ENCODE results near the gene FHIT.

The FHIT gene

GRCh38 chr3:60055765-60056164 lies 1195.5 kb downstream of the FHIT start:
- Histone ChIP-seq H3K27me3 (ENCODE audit: control insufficient read depth, insufficient read depth, low read length) (no peaks in the 10 kb centered on the region), H3K9ac (ENCODE audit: low read length) (no peak overlapping the region), H3K9me3 (ENCODE audit: control insufficient read depth, insufficient read depth, low read depth, low read length) (peaks cover 8% of the 10 kb centered on the region; the same call in 1 of the 2 replicates), H3K4me1 (ENCODE audit: control insufficient read depth, insufficient read depth, low read length) (no peaks in the 10 kb centered on the region), H3K27ac (ENCODE audit: low read depth, low read length) (no peak overlapping the region), H3K36me3 (ENCODE audit: control insufficient read depth, insufficient read depth, low read length) (no peaks in the 10 kb centered on the region), H3K4me3 (ENCODE audit: low read depth, low read length) (no peak overlapping the region)

GRCh38 chr3:60053526-60054265 lies 1197.6 kb downstream of the FHIT start:
- Histone ChIP-seq H3K4me1 (ENCODE audit: control insufficient read depth, insufficient read depth, low read length) (no peaks in the 10 kb centered on the region), H3K36me3 (ENCODE audit: control insufficient read depth, insufficient read depth, low read length) (no peaks in the 10 kb centered on the region), H3K4me3 (ENCODE audit: low read depth, low read length) (no peak overlapping the region), H3K9ac (ENCODE audit: low read length) (no peak overlapping the region), H3K27me3 (ENCODE audit: control insufficient read depth, insufficient read depth, low read length) (no peaks in the 10 kb centered on the region), H3K27ac (ENCODE audit: low read depth, low read length) (no peak overlapping the region), H3K9me3 (ENCODE audit: control insufficient read depth, insufficient read depth, low read depth, low read length) (peaks cover 8% of the 10 kb centered on the region; the same call in 1 of the 2 replicates)

- no peaks in the 10 kb centered on the region for H3K4me1 ChIP-seq (ENCODE audit: control insufficient read depth, insufficient read depth, low read length)
- no peak overlapping the region for H3K27ac ChIP-seq (ENCODE audit: low read depth, low read length)
- 0 out of 2 replicates have a peak, but pooled peaks cover 7% of the 10 kb centered on the region for H3K9me3 ChIP-seq (ENCODE audit: control insufficient read depth, insufficient read depth, low read depth, low read length)
- H3K4me3 ChIP-seq (ENCODE audit: low read depth, low read length): no peak overlapping the region
- H3K9ac ChIP-seq (ENCODE audit: low read length): no peak overlapping the region
- H3K36me3 ChIP-seq (ENCODE audit: control insufficient read depth, insufficient read depth, low read length): no peaks in the 10 kb centered on the region
- H3K27me3 ChIP-seq (ENCODE audit: control insufficient read depth, insufficient read depth, low read length): no peaks in the 10 kb centered on the region
Measured at GRCh38 chr3:60048447-60048848, 1202.8 kb downstream of the FHIT start.

- Histone ChIP-seq H3K9ac (ENCODE audit: low read length) (no peak overlapping the region), H3K27me3 (ENCODE audit: control insufficient read depth, insufficient read depth, low read length) (no peaks in the 10 kb centered on the region), H3K4me3 (ENCODE audit: low read depth, low read length) (no peak overlapping the region), H3K36me3 (ENCODE audit: control insufficient read depth, insufficient read depth, low read length) (no peaks in the 10 kb centered on the region), H3K27ac (ENCODE audit: low read depth, low read length) (no peak overlapping the region), H3K4me1 (ENCODE audit: control insufficient read depth, insufficient read depth, low read length) (no peaks in the 10 kb centered on the region), H3K9me3 (ENCODE audit: control insufficient read depth, insufficient read depth, low read depth, low read length) (0 out of 2 replicates have a peak, but pooled peaks cover 7% of the 10 kb centered on the region)
Measured at GRCh38 chr3:60047426-60048200, 1203.6 kb downstream of the FHIT start.

GRCh38 chr3:60046210-60046609 lies 1205.0 kb downstream of the FHIT start:
- Histone ChIP-seq H3K4me3 (ENCODE audit: low read depth, low read length) (no peak overlapping the region), H3K27me3 (ENCODE audit: control insufficient read depth, insufficient read depth, low read length) (no peaks in the 10 kb centered on the region), H3K9ac (ENCODE audit: low read length) (no peak overlapping the region), H3K4me1 (ENCODE audit: control insufficient read depth, insufficient read depth, low read length) (no peaks in the 10 kb centered on the region), H3K36me3 (ENCODE audit: control insufficient read depth, insufficient read depth, low read length) (no peaks in the 10 kb centered on the region), H3K27ac (ENCODE audit: low read depth, low read length) (no peak overlapping the region), H3K9me3 (ENCODE audit: control insufficient read depth, insufficient read depth, low read depth, low read length) (0 out of 2 replicates have a peak, but pooled peaks cover 7% of the 10 kb centered on the region)

- Histone ChIP-seq H3K27ac (ENCODE audit: low read depth, low read length) (no peak overlapping the region), H3K9me3 (ENCODE audit: control insufficient read depth, insufficient read depth, low read depth, low read length) (0 out of 2 replicates have a peak, but pooled peaks cover 7% of the 10 kb centered on the region), H3K27me3 (ENCODE audit: control insufficient read depth, insufficient read depth, low read length) (no peaks in the 10 kb centered on the region), H3K4me1 (ENCODE audit: control insufficient read depth, insufficient read depth, low read length) (no peaks in the 10 kb centered on the region), H3K9ac (ENCODE audit: low read length) (no peak overlapping the region), H3K4me3 (ENCODE audit: low read depth, low read length) (no peak overlapping the region), H3K36me3 (ENCODE audit: control insufficient read depth, insufficient read depth, low read length) (no peaks in the 10 kb centered on the region)
Measured at GRCh38 chr3:60045686-60046085, 1205.6 kb downstream of the FHIT start.

- no peak overlapping the region for H3K27ac ChIP-seq (ENCODE audit: low read depth, low read length)
- H3K27me3 ChIP-seq (ENCODE audit: control insufficient read depth, insufficient read depth, low read length): no peaks in the 10 kb centered on the region
- H3K4me1 ChIP-seq (ENCODE audit: control insufficient read depth, insufficient read depth, low read length): no peaks in the 10 kb centered on the region
- no peaks in the 10 kb centered on the region for H3K36me3 ChIP-seq (ENCODE audit: control insufficient read depth, insufficient read depth, low read length)
- H3K9me3 ChIP-seq (ENCODE audit: control insufficient read depth, insufficient read depth, low read depth, low read length): no peaks in the 10 kb centered on the region
- no peak overlapping the region for H3K9ac ChIP-seq (ENCODE audit: low read length)
- no peak overlapping the region for H3K4me3 ChIP-seq (ENCODE audit: low read depth, low read length)
Measured at GRCh38 chr3:60036803-60037202, 1214.4 kb downstream of the FHIT start.

- H3K4me3 ChIP-seq (ENCODE audit: low read depth, low read length): no peak overlapping the region
- H3K27me3 ChIP-seq (ENCODE audit: control insufficient read depth, insufficient read depth, low read length): no peaks in the 10 kb centered on the region
- no peaks in the 10 kb centered on the region for H3K4me1 ChIP-seq (ENCODE audit: control insufficient read depth, insufficient read depth, low read length)
- no peaks in the 10 kb centered on the region for H3K36me3 ChIP-seq (ENCODE audit: control insufficient read depth, insufficient read depth, low read length)
- no peak overlapping the region for H3K9ac ChIP-seq (ENCODE audit: low read length)
- no peaks in the 10 kb centered on the region for H3K9me3 ChIP-seq (ENCODE audit: control insufficient read depth, insufficient read depth, low read depth, low read length)
- no peak overlapping the region for H3K27ac ChIP-seq (ENCODE audit: low read depth, low read length)
Measured at GRCh38 chr3:60033901-60034453, 1217.3 kb downstream of the FHIT start.

- Histone ChIP-seq H3K27ac (ENCODE audit: low read depth, low read length) (no peak overlapping the region), H3K4me1 (ENCODE audit: control insufficient read depth, insufficient read depth, low read length) (no peaks in the 10 kb centered on the region), H3K9me3 (ENCODE audit: control insufficient read depth, insufficient read depth, low read depth, low read length) (no peaks in the 10 kb centered on the region), H3K27me3 (ENCODE audit: control insufficient read depth, insufficient read depth, low read length) (no peaks in the 10 kb centered on the region), H3K36me3 (ENCODE audit: control insufficient read depth, insufficient read depth, low read length) (no peaks in the 10 kb centered on the region), H3K4me3 (ENCODE audit: low read depth, low read length) (no peak overlapping the region), H3K9ac (ENCODE audit: low read length) (no peak overlapping the region)
Measured at GRCh38 chr3:60030982-60031381, 1220.3 kb downstream of the FHIT start.

- Histone ChIP-seq H3K9ac (ENCODE audit: low read length) (no peak overlapping the region), H3K27ac (ENCODE audit: low read depth, low read length) (no peak overlapping the region), H3K4me1 (ENCODE audit: control insufficient read depth, insufficient read depth, low read length) (no peaks in the 10 kb centered on the region)
Measured at GRCh38 chr3:60028233-60028632, 1223.0 kb downstream of the FHIT start.

GRCh38 chr3:60027335-60027734 lies 1223.9 kb downstream of the FHIT start:
- Histone ChIP-seq H3K27me3 (ENCODE audit: control insufficient read depth, insufficient read depth, low read length) (no peaks in the 10 kb centered on the region), H3K9me3 (ENCODE audit: control insufficient read depth, insufficient read depth, low read depth, low read length) (no peaks in the 10 kb centered on the region), H3K27ac (ENCODE audit: low read depth, low read length) (no peak overlapping the region), H3K4me3 (ENCODE audit: low read depth, low read length) (no peak overlapping the region), H3K36me3 (ENCODE audit: control insufficient read depth, insufficient read depth, low read length) (no peaks in the 10 kb centered on the region), H3K9ac (ENCODE audit: low read length) (no peak overlapping the region), H3K4me1 (ENCODE audit: control insufficient read depth, insufficient read depth, low read length) (no peaks in the 10 kb centered on the region)

More at GRCh38 chr3:60028233-60028632, 1223.0 kb downstream of the FHIT start:
- Histone ChIP-seq H3K36me3 (ENCODE audit: control insufficient read depth, insufficient read depth, low read length) (no peaks in the 10 kb centered on the region), H3K9me3 (ENCODE audit: control insufficient read depth, insufficient read depth, low read depth, low read length) (no peaks in the 10 kb centered on the region), H3K4me3 (ENCODE audit: low read depth, low read length) (no peak overlapping the region), H3K27me3 (ENCODE audit: control insufficient read depth, insufficient read depth, low read length) (no peaks in the 10 kb centered on the region)
